Esophagus squamous epithelium (tissue), 4 donors: ENCODE measurements around the gene MCM9.

Experiments used
- POLR2A ChIP-seq, 4 donors: fragments of 450-650 bp; IDR thresholded peaks; one replicate each; pipeline ENCODE4 v1.6.1; 2017; ENCODE audit warnings: antibody characterized with exemption in 4 of 4, mild to moderate bottlenecking in 4 of 4, moderate library complexity in 3 of 4
- TF ChIP-seq, protein P1 (sequence below), 6 experiments: fragments of 450-650 bp in 4 of 6; fragments of 200-600 bp in 2 of 6; sonication (generic) in 2 of 6; IDR thresholded peaks; one replicate each; pipeline ENCODE4 v1.5.1; 2016 to 2019; ENCODE audit warnings: antibody characterized with exemption in 6 of 6, mild to moderate bottlenecking in 4 of 6, moderate library complexity in 4 of 6

DNA sequence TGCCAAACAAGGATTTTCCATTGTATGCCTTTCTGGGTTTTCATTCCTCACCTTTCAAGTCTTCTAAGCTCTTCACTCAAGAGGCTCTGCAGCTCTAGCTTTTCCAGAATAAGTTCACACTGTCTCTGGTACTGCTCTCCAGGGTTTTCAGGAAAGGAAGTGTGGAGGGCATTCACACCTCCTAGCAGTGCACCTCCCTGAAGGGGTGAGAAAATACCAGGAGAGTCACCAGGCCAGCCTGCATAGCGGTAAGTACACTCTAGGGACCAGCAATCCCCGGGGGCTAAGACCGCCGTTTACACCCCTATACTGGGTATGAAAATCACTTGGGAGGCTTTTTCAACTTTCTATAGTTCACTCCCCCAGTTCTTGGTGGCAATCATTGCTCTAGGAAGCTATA lies 108.9 kb downstream of the MCM9 start:
- TF ChIP-seq, protein P1, sequence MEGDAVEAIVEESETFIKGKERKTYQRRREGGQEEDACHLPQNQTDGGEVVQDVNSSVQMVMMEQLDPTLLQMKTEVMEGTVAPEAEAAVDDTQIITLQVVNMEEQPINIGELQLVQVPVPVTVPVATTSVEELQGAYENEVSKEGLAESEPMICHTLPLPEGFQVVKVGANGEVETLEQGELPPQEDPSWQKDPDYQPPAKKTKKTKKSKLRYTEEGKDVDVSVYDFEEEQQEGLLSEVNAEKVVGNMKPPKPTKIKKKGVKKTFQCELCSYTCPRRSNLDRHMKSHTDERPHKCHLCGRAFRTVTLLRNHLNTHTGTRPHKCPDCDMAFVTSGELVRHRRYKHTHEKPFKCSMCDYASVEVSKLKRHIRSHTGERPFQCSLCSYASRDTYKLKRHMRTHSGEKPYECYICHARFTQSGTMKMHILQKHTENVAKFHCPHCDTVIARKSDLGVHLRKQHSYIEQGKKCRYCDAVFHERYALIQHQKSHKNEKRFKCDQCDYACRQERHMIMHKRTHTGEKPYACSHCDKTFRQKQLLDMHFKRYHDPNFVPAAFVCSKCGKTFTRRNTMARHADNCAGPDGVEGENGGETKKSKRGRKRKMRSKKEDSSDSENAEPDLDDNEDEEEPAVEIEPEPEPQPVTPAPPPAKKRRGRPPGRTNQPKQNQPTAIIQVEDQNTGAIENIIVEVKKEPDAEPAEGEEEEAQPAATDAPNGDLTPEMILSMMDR (IDR thresholded peaks at IDR 0.05): no peak
- TF ChIP-seq POLR2A (IDR thresholded peaks at IDR 0.05): no peak
